Posterior vena cava (tissue), 2 donors: Measurements from ENCODE around the gene SMARCA4. TPM values are rescaled to one million over a fixed set of nuclear protein-coding genes. Genes with fewer than 3 reads are reported as not detected.
"Not testable (repeated sequence)": the region's sequence is repeated elsewhere in the genome, so short reads cannot be mapped to it uniquely, and the experiment has no call there.

Experiments
- DNase-seq: peaks from one replicate; pipeline ENCODE4 v3.0.0-alpha.2; 2020; ENCODE audit warnings: low spot score
- intact Hi-C, 2 donors: fragments of 100-400 bp; cut with DNase I; formaldehyde crosslinking; loops; one replicate each; pipeline versions ENCODE4 v1.14.1 to v1.14.2; 2022 to 2023
- total RNA-seq, 2 donors: library from RNA; stranded (reverse); fragmentation: NEBNext Ultra II Directional; extraction: Animal tissue kit (Norgen Biotek cat#: 25700); gene quantifications; one replicate each; pipeline ENCODE4 v1.2.1, GENCODE V29; 2021
- donor health status: DM: yes; HTN: yes; CAD: no.
- donor health status: DM: yes; HTN: yes; CAD: no.

Gene SMARCA4
- total RNA-seq, 2 donors from 2014 or later, result 68.2 to 68.8 TPM

- intact Hi-C loops, result no loop called here
- DNase-seq, result no peak
Observed at GRCh38 chr19:10968527-10969135, 7.8 kb downstream of the SMARCA4 start.

- intact Hi-C loops, result no loop called here
- DNase-seq, result no peak
Observed at GRCh38 chr19:10971107-10971726, 10.4 kb downstream of the SMARCA4 start.

DNA sequence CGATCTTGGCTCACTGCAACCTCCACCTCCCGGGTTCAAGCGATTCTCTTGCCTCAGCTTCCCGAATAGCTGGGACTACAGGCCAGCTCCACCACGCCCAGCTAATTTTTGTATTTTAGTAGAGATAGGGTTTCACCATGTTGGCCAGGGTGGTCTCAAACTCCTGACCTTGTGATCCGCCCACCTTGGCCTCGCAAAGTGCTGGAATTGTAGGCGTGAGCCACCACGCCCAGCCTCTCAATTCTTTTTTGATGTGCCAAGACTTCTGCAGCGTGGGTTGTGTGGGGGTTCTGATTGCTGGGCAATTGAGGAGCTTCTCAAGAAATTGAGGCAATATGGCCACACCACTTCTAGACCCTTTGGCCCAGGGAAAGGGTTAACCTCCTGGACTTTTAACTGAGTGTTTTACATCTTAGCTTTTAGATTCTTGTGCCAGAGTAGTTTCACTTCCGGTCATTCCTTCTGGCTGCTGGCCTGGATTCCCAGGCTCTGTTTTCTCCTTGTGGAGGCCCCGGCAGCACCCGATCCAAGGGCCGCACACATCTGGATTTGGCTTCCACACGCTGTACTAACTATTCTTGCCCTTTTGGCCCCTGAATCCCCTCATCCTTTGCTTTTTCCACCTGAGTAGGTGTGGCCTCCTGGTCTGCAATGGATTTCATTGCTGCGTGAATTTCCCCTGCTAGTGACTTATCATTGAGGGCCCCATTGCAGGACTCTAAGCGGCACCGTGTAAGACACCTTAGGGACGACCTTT is 14.7 kb downstream of the SMARCA4 start:
- intact Hi-C loops, result no loop called here
- DNase-seq, result no peak

- intact Hi-C loops, result no loop called here
- DNase-seq, result no peak
Observed at GRCh38 chr19:10976131-10976892, 15.5 kb downstream of the SMARCA4 start.

DNA sequence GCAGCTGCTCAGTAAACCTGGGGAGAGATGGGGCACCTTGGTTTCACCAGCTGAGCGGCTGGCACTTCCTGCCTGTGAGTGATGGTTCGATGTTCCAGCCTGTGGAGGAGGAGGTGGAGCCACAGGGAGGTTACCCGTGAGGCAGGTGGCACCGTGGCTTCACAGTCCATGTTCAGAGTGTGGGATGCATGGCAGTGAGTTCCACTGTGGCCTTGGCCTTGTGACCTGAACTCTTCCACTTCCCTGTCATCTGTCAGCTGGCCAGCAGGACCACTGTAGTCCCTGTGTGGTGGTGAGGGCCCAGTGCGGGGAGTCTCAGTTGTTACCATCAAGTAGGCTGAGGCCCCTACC is 16.9 kb downstream of the SMARCA4 start:
- intact Hi-C loops, result no loop called here
- no peak for DNase-seq

DNA sequence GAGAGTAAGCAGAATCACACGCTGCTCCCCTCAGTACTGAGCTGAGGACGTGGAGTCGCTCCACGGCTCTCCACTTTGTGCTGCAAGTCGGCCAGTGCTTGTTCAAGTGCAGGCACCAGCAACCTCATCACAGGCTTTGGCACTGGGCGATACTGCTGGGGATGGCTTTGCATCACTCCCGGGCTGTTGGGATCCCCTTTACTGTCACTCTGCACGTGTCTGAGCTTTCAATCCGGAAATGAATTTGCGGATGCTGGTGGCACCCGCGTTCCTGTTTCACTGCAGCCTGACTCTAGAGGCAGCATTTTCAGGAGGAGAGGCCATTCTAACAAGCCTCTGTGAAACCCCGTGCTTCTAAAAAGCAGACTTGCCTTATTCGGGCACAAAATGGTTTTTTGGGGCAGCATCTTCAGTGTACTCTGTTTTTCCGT is 19.1 kb downstream of the SMARCA4 start:
- intact Hi-C loops, result no loop called here

DNA sequence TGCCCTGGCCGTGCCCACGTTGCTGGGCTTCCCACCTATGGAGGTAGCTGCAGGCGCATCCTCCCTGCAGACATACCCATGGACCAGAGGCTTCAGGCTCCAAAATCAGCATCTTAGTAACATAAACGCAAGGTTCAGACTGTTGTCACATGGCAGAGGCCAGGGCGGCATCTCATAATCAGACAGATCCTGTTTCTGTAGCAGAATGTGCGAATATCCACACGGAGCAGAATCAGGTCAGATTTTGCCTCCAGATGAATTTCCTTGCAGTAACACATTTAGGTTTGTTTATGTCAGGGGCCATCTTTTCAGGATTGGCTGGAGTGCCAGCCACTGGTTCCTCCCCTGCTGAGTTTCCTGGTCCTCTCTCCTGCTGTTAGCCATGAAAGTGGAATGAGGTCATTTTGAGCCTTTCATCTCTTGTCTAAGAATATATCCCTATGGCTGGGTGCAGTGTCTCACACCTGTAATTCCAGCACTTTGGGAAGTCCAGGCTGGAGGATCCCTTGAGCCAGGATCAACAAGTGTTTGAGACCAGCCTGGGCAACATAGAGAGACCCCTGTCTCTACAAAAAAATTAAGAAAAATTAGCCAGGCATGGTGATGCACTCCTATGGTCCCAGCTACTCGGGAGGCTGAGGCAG is 20.5 kb downstream of the SMARCA4 start:
- no peak for DNase-seq
- intact Hi-C loops, result no loop called here

More for the DNA sequence above, 19.1 kb downstream of the SMARCA4 start:
- no peak for DNase-seq

DNA sequence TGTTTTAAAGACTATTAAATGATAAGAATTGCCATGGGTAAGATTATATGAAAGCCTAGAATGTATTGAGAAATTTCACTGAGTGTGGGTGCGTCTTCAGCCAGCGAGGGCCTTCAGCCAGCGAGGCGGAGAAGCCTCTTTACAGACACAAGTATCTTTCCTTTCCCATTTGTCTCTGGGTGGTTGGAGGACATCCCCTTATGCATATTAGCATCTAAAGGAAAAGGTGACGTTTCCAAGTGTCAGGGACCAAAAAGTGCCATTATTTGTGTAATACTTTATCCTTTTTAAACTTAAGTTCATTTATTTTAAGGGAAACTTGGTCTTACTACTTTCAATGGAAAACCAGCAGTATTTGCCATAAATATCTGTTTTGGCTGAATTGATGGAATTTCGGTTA is 22.2 kb downstream of the SMARCA4 start:
- no peak for DNase-seq
- intact Hi-C loops, result no loop called here

DNA sequence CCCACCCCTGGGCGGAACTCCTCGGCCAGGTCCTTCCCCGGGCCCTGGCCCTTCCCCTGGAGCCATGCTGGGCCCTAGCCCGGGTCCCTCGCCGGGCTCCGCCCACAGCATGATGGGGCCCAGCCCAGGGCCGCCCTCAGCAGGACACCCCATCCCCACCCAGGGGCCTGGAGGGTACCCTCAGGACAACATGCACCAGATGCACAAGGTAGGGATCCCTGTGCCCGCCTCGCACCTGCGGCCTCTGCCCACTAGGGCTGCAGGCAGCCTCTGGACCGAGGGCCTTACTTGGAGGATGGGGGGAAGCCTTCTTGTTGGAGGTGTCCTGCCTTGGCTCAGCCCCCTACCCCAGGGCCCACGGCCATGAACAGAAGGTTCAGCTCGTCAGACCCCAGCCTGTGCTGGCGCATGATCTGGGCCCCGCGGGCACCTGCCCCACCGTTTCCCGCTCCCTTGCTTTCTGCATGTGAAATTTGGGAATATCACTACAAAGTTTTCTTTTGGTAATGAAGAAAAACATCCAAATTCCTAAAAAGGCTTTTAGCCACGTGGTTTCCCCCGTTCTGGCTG is 23.4 kb downstream of the SMARCA4 start:
- intact Hi-C loops, result no loop called here
- no peak for DNase-seq

DNA sequence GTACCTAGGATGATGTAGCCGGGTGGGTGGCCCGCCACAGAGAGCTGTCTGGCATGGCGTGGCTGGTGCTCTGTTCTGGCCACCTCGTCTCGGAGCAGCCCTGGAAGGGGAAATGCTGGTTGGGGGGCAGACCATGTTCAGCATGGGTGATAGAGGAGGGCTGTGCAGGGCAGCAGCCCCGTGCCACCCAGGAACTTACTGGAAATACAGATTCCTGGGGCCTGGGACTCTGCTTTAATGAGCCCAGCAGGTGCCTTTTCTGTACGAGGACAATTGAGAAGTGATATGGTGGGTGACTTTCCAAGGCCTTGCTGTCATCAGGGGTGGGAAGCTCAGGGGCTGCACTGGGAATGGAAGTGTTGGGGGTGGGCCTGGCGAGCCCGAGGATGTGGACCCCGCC is 24.7 kb downstream of the SMARCA4 start:
- intact Hi-C loops, result no loop called here
- DNase-seq, result no peak

DNA sequence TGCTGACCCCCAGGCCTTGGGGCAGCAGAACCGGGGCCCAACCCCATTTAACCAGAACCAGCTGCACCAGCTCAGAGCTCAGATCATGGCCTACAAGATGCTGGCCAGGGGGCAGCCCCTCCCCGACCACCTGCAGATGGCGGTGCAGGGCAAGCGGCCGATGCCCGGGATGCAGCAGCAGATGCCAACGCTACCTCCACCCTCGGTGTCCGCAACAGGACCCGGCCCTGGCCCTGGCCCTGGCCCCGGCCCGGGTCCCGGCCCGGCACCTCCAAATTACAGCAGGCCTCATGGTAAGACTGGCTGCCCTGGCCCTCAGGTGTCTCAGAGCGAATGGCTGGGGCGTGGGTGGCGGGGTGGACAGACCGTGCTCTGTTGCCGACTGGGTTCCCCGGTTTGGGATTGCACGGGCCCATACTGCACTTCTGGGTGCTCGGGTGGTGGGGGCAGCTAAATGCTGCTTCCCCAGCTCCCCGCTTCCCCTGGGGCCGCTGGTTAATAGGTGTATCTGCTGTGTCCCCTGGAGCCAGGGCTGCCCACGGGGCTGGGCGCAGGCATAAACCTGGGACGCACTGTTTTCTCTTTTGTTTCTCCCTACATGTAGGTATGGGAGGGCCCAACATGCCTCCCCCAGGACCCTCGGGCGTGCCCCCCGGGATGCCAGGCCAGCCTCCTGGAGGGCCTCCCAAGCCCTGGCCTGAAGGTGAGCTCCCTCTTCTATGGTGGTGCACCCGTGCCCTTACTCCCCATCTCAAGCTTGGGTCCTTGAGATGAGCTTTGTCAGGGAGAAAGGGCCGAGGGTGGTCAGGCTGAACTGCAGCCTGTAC is 25.7 kb downstream of the SMARCA4 start:
- intact Hi-C loops, result no loop called here

DNA sequence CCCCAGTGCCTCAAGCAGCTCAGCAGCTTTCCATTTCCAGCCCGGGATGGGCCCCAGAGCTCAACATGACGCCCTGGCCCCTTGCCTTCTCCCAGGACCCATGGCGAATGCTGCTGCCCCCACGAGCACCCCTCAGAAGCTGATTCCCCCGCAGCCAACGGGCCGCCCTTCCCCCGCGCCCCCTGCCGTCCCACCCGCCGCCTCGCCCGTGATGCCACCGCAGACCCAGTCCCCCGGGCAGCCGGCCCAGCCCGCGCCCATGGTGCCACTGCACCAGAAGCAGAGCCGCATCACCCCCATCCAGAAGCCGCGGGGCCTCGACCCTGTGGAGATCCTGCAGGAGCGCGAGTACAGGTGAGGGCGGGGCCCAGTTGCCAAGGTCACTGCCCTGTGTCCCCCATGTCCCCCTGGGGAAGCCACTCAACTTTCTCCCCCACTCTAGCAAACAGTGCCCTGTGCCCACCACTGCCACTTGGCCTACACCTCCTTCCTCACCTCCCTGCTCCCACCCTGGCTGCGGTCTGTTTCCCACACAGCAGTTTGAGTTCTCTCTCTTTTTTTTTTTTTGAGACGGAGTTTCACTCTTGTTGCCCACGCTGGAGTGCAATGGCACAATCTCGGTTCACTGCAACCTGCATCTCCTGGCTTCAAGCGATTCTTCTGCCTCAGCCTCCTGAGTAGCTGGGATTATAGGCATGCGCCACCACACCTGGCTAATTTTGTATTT is 26.9 kb downstream of the SMARCA4 start:
- intact Hi-C loops, result no loop called here
- no peak for DNase-seq

More for the DNA sequence above, 25.7 kb downstream of the SMARCA4 start:
- DNase-seq, result no peak

- no peak for DNase-seq
- intact Hi-C loops, result no loop called here
Observed at GRCh38 chr19:10988380-10988779, 27.6 kb downstream of the SMARCA4 start.

DNA sequence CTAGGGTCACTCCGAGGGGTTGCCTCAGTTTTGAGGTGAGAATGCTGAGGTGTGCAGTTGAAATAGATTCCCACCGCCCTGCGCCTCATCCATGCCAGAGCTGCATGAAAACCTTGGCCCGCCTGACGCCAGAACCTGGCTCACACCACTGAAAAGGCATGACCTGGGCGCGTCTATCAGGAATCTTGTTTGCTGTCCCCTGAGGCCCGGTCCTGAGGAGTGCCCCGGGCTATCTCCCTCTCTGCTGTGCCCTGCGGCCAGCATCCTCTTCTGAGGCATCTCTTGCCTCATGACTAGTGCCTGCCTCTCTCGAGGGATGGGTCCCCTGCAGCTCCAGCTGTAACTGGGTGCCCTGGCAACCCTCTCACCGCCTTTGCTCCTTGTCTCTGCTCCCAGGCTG is 28.1 kb downstream of the SMARCA4 start:
- intact Hi-C loops, result no loop called here
- DNase-seq, result no peak

DNA sequence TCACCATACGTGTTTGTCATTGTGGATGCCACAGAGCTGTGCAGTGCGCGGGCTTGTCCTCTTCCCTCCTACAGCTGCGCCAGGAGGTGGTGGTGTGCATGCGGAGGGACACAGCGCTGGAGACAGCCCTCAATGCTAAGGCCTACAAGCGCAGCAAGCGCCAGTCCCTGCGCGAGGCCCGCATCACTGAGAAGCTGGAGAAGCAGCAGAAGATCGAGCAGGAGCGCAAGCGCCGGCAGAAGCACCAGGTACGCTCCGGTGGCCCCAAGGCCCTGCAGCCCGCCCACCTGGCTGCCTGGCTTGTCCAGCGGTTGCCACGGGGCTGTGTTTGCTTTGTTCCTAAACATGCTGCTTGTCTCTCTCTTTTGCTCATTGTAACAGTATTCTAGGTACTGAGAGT is 30.2 kb downstream of the SMARCA4 start:
- intact Hi-C loops, result no loop called here
- no peak for DNase-seq

GRCh38 chr19:10991521-10992081 is 30.8 kb downstream of the SMARCA4 start:
- intact Hi-C loops, result no loop called here

GRCh38 chr19:10992174-10992573 is 31.3 kb downstream of the SMARCA4 start:
- intact Hi-C loops, DNase-seq: not testable (repeated sequence)

More at GRCh38 chr19:10991521-10992081, 30.8 kb downstream of the SMARCA4 start:
- DNase-seq, result no peak
